ENCODE data around the gene ZNF217.
"Not testable (repeated sequence)": the region's sequence is repeated elsewhere in the genome, so short reads cannot be mapped to it uniquely, and the experiment has no call there.

The ZNF217 gene

DNA sequence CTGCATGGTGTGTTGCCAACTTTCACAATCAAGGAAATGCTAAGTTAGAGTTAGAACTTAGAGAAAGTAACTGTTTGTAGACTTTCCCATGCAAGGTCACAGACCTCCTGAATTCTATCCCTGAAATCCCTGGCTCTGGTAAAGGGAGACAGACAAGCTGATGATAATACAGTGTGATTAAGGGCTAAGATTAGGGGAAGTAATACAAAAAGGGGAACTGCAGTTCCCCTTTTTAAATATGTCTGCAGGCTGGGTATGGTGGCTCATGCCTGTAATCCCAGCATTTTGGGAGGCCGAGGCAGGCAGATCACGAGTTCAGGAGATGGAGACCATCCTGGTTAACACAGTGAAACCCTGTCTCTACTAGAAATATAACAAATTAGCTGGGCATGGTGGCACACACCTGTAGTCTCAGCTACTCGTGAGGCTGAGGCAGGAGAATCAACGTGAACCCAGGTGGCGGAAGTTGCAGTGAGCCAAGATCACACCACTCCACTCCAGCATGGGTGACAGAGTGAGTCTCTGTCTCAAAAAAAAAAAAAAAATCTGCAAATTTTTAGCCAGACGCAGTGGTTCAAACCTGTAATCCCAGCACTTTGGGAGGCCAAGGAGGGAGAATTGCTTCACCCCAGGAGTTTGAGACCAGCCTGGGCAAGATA is 60.9 kb downstream of the ZNF217 start:
- not testable (repeated sequence) for DNase-seq (ENCODE audit: low read depth, low spot score)

DNA sequence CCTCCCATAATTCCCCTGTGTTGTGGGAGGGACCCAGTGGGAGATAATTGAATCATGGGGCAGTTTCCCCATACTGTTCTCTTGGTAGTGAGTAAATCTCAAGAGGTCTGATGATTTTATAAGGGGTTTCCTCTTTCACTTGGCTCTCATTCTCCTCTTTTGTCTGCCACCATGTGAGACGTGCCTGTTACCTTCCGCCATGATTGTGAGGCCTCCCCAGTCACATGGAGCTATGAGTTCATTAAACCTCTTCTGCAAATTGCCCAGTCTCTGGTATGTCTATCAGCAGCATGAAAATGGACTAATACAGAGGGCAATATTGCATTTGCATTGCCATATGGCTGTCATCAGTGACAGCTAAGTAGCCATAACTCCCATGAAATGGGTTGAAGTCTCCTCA is 63.2 kb downstream of the ZNF217 start:
- no peak for DNase-seq (ENCODE audit: low read depth, low spot score)

DNA sequence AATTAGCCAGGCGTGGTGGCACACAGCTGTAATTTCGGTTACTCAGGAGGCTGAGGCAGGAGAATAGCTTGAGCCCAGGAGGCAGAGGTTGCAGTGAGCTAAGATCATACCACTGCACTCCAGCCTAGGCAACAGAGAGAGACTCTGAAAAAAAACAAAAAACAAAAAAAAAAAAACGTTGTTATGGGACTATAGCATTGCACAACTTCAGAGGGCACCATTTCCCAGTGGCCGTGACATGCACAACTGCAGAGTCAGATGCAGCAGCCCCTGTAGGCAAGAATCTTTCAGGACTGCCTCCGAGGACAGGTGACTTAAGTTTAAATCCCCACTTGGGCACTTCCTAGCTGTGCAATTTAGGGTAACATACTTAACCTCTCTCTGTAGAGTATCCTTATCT is 64.0 kb downstream of the ZNF217 start:
- DNase-seq (ENCODE audit: low read depth, low spot score): no peak

DNA sequence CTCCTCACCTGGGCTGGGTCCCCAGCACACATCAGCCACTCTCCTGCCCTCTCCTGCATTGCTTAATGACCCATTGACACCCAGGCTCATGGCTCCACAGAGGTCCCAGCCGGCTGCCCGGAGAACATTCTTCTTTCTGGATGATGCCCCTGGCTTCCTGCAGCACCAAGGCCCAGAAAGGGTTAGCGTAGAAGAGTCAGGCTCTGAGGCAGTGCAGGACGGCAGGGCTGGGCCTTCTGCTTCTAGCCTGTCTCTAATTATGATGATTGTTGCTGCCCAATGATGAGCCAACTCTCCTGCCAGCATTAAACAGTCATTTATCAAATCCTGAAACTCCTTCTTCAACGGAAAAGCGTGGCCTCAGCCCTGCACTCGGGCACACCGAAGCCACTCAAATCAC is 66.4 kb downstream of the ZNF217 start:
- DNase-seq (ENCODE audit: low read depth, low spot score): no peak

DNA sequence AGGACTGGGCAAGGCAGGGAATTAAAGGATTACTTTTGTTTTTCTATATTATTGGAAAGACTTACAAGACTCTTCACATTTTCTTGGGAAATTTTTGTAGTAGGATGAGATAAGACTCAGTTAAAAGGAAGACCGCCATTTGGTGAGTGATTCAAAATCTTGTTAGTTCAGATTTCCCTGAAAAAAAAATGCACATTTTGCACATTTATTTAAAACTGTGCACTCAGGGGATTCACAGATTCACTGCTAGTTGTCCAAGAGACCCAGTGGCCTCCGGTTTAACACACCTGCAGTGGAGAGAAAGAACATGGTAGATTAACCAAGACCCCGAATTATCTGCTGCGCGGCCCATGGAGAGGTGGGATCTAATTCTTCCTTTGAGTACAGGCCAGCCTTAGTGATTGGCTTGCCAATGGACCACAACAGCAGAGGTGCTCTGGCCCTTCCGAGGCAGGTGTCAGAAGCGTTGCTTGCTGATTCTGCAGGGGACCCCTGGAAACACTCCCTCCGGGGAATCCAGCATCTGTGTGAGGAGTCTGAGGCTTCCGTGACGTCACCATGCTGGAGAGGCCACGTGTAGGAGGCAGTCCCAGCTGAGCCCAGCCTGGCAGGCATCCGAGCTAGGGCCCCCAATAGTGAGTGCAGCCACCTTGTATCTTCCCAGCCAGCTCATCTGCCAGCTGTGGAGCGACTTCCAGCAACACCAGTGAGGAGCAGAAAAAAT is 68.9 kb downstream of the ZNF217 start:
- DNase-seq (ENCODE audit: low read depth, low spot score): no peak

DNA sequence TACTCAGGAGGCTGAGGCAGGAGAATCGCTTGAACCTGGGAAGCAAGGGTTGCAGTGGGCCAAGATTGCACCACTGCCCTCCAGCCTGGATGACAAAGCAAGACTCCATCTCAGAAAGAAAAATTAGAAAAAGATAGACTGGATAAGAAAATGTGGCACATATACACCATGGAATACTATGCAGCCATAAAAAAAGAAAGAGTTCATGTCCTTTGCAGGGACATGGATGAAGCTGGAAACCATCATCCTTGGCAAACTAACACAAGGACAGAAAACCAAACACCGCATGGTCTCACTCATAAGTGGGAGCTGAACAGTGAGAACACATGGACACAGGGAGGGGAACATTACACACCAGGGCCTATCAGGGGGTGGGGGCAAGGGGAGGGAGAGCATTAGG is 70.0 kb downstream of the ZNF217 start:
- DNase-seq (ENCODE audit: low read depth, low spot score): not testable (repeated sequence)

DNA sequence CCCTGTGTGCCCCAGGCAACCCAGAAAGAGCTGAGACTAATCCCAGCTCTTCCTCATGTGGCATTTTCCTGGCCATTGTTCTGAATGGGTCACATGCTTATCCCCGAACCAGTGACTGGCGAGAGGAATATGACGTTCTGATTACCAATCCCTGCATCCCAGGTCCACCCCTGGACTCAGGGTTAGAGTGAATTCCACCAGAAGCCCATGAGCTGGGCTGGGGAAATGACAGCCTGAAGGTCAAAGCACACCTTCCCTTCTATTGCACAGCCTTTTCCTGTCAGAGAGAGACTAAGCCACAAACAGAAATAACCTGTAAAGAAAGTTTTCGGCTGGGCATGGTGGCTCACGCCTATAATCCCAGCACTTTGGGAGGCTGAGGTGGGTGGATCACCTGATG is 70.9 kb downstream of the ZNF217 start:
- no peak for DNase-seq (ENCODE audit: low read depth, low spot score)

DNA sequence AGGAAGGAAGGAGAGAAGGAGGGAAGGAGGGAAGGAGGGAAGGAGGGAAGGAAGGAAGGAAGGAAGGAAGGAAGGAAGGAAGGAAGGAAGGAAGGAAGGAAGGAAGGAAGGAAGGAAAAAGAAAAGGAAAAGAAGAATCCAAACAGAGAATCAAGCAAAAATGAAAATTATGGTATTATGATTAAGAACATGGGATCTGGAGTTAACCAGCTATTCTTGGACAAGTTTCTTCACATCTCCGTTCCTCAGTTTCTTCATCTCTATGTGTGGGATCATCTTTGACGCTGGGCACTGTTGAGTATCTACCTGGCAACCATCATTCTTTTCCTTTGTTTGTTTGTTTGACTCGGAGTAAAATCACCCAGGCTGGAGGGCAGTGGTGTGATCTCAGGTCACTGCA is 71.6 kb downstream of the ZNF217 start:
- DNase-seq (ENCODE audit: low read depth, low spot score): no peak

DNA sequence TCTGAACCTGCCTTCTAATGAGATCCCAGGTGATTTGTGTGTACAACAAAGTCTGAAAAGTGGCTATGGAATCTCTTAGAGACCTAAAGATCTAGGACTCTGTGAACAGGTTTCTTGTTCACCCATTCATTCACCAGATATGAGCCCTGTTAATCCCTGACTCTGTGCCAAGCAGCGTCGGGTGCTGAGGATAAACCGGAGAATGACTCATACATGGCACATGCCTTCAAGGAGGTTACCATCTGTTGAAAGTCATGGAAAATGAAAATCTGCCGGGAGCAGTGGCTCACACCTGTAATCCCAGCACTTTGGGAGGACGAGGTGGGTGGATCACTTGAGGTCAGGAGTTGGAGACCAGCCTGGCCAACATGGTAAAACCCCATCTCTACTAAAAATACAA is 72.2 kb downstream of the ZNF217 start:
- not testable (repeated sequence) for DNase-seq (ENCODE audit: low read depth, low spot score)

DNA sequence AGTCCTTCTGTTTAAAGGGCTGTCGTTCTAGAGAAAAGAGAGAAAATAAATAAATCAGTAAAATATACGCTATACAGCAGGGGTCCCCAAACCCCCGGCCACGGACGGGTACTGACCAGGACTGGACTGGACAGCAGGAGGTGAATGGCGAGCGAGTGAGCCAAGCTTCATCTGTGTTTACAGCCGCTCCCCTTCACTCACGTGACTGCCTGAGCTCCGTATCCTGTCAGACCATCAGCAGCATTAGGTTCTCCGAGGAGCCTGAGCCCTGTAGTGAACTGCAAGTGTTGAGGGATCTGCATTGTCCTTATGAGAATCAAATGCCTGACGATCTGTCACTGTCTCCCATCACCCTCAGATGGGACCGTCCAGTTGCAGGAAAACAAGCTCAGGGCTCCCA is 76.5 kb downstream of the ZNF217 start:
- DNase-seq (ENCODE audit: low read depth, low spot score): no peak
